ENCODE measurements around the gene TNFRSF14.

TNFRSF14 gene
- 133 to 203 (median 140) reads per million in 3 experiments for total RNA-seq

DNA sequence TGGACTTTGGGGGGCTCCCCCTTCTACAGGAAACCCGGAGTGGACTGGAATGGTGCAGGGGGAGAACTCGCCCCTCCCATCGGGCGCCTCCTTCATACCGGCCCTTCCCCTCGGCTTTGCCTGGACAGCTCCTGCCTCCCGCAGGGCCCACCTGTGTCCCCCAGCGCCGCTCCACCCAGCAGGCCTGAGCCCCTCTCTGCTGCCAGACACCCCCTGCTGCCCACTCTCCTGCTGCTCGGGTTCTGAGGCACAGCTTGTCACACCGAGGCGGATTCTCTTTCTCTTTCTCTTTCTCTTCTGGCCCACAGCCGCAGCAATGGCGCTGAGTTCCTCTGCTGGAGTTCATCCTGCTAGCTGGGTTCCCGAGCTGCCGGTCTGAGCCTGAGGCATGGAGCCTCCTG lies at the start of gene TNFRSF14:
TNFRSF14 (plus strand) TSS at position 95 of the 401 bp plus-strand sequence; CDS start at position 389, 294 bp downstream.
- DNase-seq, result peak; percentile 79

DNA sequence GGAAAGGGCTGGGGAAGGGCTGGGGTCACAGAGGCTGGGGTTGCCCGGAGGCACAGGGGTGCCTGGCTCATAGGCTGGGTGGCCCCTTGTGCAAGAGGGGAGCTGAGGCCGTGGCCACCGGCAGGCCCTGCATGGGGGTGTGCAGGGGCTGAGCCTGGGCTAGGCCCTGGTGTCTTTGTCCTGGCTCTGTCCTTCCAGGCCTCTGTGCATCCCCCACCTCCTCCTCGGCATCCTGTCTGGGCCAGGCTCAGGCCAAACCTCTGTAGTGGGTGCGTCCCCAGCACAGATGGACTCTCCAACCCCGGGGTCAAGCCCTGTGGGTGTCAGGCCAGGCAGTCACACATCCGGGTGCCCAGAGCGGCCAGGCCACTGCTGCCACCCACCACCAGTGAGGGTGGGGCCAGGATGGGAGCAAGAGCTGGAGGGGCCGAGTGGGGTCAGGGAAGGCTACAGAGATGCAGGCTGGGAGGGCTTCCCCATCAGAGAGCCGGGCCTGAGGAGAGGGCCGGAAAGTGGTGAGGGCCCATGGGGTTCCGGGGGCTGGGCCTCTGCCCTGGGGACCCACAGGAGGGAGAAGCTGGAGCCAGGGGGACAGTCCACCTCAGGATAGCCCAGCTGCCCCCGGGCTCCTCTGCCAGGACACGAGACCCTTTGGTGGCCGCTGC lies 49.1 kb upstream of the TNFRSF14 start:
- DNase-seq, result no peak

DNA sequence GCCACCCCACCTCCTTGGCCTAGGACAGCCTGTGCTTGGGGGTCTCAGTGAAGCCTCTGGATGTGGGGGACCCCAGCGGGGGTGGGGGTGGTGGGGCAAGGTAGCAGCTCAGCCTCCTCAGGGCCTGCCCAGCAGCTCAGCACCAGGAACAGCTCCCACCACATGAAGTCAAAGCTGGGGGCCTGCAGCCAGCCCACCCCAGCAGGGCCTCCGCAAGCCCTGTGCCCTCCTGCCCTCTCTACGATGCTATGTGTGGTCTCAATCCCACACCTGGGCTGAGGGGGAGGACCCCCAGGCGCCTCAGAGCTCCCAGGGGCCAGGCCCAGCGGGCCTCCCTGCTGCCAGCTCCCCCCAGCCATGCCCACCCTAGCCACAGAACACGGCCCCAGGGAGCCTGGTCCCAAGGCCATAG lies 48.4 kb upstream of the TNFRSF14 start:
- DNase-seq, result no peak

DNA sequence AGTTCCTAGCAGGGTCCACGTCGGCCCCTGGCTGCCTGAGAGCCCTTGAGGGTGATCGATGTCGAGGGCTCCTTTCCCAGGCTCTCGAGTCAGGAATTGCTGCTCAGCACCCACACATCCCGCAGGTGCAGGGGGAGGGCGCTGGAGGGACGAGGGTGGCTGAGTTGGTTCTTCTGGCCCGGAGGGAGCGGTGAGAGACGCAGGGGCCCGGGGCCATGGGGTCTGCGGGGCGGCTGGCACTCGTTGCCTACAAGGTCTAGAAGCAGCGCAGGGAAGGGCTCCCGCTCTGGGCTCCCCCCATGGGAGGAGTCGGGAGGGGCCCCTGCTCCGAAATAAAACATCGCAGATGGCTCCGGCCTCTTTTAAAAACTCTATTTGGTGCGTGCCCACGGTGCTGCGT lies 48.0 kb upstream of the TNFRSF14 start:
- DNase-seq, result no peak

DNA sequence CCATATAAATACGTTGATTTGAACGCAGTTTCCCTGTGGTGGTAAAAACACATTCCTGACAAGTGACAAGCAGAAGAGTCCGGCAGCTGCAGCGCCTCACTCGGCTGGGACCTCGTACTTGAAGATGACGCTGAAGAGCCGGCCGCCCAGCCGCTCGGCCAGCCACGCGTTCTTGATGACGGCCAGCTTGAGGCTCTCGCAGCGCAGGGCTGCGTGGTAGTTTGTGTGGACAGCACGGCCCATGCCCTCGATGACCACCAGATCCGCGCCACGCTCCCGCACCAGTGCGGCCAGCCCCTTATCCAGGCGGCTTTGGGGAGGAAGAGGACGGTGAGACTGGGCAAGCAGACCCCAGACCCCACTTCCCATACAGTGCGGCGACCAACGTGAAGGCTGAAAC lies 47.4 kb upstream of the TNFRSF14 start:
- no peak for DNase-seq

DNA sequence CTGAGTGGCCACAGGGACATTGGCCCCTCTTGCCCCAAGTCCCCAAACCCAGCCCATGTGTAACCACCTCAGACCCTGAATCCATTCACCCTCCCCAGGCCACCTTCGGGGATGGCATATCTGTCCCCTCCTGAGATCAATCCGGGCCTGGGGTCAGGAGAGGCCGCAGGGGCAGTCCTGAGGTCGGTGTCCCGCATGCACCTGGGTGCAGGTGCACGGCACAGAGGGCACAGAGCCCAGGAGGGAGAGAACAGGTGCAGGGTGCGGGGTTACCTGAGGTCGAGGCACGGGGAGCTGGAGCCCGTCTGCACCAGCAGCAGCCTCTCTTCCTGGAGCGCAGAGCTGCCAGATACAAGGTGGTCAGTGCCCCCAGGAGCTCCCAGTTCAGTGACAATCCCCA lies 46.6 kb upstream of the TNFRSF14 start:
- DNase-seq, result no peak

DNA sequence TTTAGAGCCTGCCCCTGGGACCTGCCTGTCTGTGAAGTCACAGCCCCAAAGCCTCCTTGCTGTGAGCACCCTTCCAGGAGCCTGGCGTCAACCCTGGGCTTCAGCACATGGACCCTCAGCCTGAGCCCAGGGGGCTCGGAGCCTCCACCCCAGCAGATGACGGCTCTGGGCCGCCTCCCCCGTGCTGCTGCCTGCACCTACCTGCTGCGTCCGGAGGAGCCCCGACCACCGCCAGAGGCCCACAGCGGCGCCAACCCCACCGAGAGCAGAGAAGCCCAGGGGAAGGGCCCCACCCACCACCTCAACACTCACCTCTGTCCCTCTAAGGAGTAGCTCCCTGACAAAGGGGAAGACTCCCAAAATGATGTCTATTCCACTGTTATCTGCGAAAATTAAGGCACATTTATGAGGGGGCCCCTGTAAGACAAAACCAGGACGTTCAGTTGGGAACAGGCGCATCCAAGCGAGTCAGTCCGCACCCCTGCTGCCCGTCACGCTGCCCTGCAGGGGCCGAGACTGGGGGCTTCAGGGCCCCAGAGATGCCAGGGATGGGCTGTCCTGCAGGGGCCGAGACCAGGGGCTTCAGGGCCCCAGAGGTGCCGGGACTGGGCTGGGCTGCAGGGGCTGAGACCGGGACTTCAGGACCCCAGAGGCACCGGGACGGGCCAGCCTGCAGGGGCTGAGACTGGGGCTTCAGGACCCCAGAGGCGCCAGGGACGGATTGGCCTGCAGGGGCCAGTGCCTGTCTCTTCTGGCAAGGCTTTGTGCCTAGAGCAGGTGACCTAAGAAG lies 45.6 kb upstream of the TNFRSF14 start:
- no peak for DNase-seq

DNA sequence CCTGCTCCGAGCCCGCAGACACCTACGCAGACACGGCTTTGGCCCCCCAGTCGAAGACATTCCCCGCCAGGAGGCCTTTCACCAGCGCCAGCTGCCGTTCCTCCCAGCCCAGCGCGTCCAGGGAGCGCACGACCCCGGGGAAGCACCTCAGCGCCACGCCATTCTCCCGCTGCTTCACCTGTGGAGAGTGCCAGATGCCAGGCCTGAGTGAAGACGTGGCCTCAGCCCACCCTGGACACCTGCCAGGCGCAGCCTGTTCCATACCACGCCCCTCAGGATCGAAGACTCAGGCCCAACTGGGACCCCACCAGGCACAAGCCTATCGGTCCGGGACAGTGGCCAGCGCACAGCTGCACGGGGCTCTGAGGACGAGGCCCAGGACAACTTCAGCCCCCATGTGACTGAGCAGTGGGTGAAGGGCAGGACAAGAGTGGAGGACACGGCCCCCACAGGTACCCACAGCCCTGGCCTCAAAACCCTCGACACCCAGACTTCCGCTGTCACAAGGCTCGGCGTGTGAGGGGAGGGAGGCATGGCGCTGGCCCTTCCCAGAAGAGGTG lies 43.2 kb upstream of the TNFRSF14 start:
- DNase-seq, result no peak

DNA sequence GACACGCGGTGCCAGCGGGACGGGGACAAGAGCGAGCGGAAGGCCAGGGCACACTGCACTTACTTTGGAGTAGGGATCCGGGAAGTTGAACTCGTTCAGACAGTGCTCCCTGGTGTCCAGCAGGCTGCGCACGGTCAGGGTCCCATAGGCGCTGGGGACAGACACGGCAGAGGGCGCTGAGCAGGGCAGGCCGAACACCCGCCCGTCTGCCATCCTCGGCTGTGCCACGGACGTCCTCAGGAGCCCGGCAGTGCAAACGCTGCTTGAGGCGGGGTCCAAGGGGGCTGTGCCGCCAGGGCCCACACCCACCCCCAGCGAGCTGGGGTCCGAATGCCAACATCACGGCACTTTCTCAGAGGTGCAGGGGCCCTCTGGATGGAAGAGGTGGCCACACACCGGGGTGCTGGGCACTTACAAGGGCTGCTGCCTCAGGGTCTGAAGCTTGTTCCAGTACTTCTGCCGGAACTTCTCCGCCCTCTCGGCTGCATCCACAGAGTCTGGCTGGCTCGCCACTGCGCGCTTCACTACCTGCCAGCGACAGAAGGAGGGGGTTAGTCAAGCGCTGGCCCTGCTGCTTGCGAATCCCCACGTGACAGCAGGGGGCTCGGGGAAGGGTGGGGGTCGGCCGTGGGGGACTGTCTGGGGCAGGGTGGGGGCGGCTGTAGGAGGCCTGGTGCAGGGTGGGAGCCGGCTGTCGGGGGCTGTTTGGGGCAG lies 42.1 kb upstream of the TNFRSF14 start:
- no peak for DNase-seq

- no peak for DNase-seq
Measured at GRCh38 chr1:2514863-2515762, 41.1 kb upstream of the TNFRSF14 start.

DNA sequence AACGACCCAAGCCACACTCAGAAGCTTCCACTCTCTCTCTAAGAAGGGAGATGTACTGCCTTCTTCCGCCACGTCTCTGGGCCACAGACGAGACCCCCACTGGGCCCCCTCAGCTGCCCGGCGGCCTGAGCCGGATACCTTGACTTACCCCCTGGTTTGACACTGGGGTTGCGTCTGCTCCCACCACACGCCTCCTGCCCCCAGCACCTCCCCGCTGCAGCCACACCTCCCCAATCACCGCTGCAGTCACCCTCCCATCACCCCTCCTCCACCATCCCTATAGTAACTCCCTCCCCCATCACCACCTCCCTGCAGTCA lies 40.4 kb upstream of the TNFRSF14 start:
- DNase-seq, result no peak

DNA sequence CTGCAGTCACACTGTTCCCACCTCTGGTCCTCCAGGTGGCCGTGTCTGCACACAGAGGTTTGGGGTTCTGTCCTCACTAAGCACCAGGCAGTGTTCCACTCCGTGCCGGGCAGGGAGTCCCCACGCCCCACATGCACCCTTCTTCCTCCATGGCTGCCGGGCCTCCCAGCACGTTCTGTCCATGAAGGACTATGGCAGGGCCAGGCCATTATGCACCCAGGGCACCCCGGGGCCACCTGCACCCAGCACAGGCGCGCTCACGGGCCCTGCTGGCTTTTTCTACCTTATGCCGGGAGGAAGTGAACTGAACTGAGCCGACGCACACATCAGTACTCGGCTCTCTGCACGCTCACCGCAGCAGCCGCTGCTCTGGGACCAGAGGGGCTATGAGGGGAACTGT lies 40.0 kb upstream of the TNFRSF14 start:
- no peak for DNase-seq

DNA sequence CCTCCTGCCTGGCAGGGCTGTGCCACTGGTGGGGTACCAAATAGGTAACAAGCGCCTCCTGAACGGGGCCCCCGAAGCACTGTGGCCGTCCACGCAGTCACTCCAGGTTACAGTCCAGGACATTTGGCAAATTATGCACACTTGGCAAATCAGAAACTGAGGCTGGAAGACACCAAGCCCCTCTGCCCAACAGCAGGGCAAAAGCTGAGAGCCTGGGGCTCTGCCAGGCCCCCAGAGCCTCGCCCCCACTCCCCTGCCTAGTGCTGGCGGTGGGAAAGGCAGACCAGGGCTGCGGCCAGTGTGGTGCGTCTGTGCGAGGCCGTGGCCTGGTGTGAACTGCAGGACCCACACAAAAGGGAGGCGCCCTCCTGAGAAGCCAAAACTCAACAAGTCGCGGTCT lies 39.2 kb upstream of the TNFRSF14 start:
- DNase-seq, result no peak

GRCh38 chr1:2517966-2518365 lies 38.2 kb upstream of the TNFRSF14 start:
- no peak for DNase-seq

DNA sequence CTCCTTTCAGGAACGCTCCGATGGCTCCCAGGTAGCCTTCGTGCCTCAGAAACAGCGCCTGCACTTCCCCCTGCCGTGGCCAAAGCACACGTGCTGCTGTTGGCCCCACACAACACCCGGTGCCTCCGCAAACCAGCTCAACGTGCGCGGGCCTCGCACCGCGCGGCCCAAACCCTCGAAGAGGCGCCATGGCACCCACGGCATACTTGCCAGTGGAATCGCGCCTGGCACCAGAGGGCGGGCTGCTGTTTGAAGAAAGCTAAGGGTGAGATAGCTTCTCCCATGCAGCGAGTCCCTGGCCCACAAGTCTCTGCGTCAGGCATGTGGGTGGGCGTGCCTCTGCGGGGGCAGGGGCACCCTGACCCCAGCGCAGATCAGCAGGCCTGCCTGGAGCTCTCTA lies 37.6 kb upstream of the TNFRSF14 start:
- no peak for DNase-seq

DNA sequence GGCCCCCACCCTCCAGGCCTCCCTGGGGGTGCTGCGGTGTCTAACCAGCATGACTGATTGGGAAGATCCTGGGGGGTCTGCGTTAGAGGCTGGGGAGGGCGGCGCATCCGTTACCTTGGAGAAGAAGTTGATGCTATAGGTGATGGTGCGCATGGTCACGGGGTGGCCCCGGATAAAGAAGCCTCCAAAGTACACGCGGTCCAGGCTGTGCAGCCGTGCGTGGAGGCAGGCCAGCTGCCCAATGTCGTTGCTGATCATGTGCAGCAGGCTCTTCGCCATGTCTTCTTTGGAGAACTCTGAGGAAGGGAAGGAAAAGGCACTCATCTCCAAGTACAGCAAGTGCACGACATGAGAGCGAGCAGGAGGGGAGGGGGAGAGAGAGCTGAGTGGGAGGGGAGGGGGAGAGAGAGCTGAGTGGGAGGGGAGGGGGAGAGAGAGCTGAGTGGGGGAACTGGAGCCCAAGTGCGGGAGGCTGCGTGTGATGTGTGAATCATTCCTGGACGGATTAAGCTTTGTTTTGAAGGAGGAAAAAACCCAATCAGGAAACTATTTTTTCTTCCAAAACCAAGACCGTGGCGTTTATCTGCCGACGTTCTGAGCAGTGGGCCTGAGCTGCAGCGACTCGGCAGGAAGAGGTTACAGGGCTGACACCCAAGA lies 37.0 kb upstream of the TNFRSF14 start:
- DNase-seq, result no peak

GRCh38 chr1:2519729-2520128 lies 36.4 kb upstream of the TNFRSF14 start:
- DNase-seq, result no peak

DNA sequence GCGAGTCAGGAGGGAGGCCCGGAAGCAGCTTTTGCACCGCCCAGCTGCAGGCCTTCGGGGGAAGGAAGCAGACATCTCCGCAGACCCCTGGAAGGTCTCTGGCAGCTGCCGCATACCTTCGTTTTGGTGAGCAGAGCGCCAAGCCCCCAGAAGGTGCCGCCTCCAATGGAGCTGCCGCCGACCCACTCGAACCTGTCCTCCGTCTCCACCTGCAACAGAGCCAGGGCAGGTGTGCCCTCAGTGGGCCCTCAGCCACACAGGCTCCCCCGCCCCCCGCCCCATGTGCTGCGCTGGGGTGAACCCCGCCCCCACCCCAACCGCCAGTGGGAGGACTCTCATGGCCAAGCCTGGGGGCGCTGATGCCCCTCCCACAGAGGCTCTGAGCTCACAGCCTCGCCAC lies 36.0 kb upstream of the TNFRSF14 start:
- no peak for DNase-seq

GRCh38 chr1:2520806-2521205 lies 35.4 kb upstream of the TNFRSF14 start:
- DNase-seq, result no peak

GRCh38 chr1:2522230-2522629 lies 33.9 kb upstream of the TNFRSF14 start:
- no peak for DNase-seq

GRCh38 chr1:2523191-2523890 lies 32.8 kb upstream of the TNFRSF14 start:
- no peak for DNase-seq

All from central memory CD4-positive, alpha-beta T cell (primary cell).